ENCODE results near the gene CREB3L1. TPM values are rescaled to one million over a fixed set of nuclear protein-coding genes. Genes with fewer than 3 reads are reported as not detected.

CREB3L1 gene
- total RNA-seq, 2 experiments from 2014 or later, result 0.12 TPM; not detected in 1

GRCh38 chr11:46332093-46332567, 54.7 kb downstream of the CREB3L1 start:
- peak overlapping the region; percentile 69 for H3K4me3 Mint-ChIP-seq
- no peaks in the 10 kb centered on the region for H3K27me3 Mint-ChIP-seq
- peak overlapping the region; percentile 38 for H3K27ac Mint-ChIP-seq
- no peaks in the 10 kb centered on the region for H3K9me3 Mint-ChIP-seq
- no peak for DNase-seq
- no peaks in the 10 kb centered on the region for H3K36me3 Mint-ChIP-seq
- peaks cover 53% of the 10 kb centered on the region for H3K4me1 Mint-ChIP-seq

DNA sequence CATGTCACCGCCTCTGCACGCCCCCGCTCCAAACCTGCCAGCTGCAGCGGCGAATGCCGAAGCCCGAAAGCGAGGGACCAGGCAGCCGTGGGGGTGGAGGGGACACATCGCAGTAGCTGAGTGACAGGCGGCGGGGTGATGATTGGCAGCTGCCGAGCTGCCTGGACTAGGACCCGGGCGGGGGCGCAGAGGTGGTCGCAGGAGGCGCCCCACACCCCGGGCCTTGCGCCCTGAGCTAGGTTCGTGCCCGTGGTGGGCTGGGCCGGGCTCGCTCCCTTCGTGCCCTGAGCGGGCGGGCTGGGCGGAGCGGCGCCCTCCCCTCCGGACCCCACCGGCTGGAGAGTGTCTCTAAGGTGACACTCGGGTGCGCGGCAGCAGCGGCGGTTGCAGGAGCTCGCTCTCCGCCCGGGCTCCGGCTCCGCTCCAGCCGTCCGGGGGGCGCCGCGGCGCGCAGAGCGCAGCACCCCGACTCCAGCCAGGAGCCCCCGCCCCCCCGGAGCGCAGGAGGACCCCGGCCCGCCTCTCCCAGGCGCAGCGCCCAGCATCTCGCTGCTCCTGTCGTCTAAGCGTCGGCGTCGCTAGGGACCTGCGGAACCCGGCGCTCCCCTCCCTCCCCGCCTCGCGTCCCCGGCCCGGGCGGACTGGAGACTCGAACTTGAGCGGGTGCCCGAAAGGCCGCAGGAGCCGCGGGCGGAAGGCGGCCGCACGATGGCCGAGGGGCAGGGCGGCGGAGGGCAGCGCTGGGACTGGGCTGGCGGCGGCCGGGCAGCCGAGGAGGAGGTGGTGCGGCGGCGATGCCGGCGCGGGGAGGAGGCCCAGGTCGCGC, 55.3 kb downstream of the CREB3L1 start:
- Mint-ChIP-seq H3K27ac (peak overlapping the region; percentile 38), H3K27me3 (no peaks in the 10 kb centered on the region), H3K4me3 (peak overlapping the region; percentile 77), H3K9me3 (no peaks in the 10 kb centered on the region), H3K4me1 (peaks cover 54% of the 10 kb centered on the region), H3K36me3 (no peaks in the 10 kb centered on the region)
- DNase-seq, result peak; percentile 65

DNA sequence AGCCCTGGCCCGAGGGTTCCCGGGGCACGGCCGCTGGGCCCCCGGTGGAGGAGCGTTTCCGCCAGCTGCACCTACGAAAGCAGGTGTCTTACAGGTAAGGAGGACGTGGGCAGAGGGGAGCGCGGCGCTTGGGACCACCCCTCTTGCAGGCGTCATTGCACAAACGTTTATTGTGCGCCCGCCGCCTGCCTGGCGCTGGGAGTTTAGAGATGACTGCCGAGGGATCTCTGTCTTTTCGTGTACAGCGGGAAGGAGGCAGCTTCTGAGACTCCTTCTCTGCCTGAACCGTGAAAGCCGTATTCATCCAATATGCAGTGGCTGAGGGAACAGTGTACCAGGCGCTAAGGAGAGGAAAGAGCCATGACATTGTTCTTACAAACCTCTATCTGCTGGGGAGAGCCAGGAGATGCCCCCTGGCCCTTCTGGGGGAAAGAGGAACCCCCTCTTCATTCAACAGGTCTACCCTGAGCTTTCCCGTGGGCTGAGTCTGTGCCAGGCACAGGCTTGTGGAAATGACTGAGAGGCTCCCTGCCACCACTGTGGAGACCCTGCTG, 56.0 kb downstream of the CREB3L1 start:
- Mint-ChIP-seq H3K27me3 (no peaks in the 10 kb centered on the region), H3K4me3 (peak overlapping the region; percentile 77), H3K36me3 (no peaks in the 10 kb centered on the region), H3K9me3 (no peaks in the 10 kb centered on the region), H3K27ac (peak overlapping the region; percentile 42), H3K4me1 (peaks cover 56% of the 10 kb centered on the region)
- no peak for DNase-seq

GRCh38 chr11:46334211-46334610, 56.7 kb downstream of the CREB3L1 start:
- H3K4me3 Mint-ChIP-seq, result no peak overlapping the region
- no peak overlapping the region for H3K27ac Mint-ChIP-seq
- no peaks in the 10 kb centered on the region for H3K9me3 Mint-ChIP-seq
- H3K27me3 Mint-ChIP-seq, result no peaks in the 10 kb centered on the region
- peaks cover 63% of the 10 kb centered on the region for H3K4me1 Mint-ChIP-seq
- H3K36me3 Mint-ChIP-seq, result no peaks in the 10 kb centered on the region
- DNase-seq, result no peak

GRCh38 chr11:46335271-46335670, 57.8 kb downstream of the CREB3L1 start:
- H3K4me3 Mint-ChIP-seq, result no peak overlapping the region
- peaks cover 54% of the 10 kb centered on the region for H3K4me1 Mint-ChIP-seq
- no peaks in the 10 kb centered on the region for H3K9me3 Mint-ChIP-seq
- no peaks in the 10 kb centered on the region for H3K36me3 Mint-ChIP-seq
- DNase-seq, result no peak
- no peaks in the 10 kb centered on the region for H3K27me3 Mint-ChIP-seq
- H3K27ac Mint-ChIP-seq, result no peak overlapping the region

DNA sequence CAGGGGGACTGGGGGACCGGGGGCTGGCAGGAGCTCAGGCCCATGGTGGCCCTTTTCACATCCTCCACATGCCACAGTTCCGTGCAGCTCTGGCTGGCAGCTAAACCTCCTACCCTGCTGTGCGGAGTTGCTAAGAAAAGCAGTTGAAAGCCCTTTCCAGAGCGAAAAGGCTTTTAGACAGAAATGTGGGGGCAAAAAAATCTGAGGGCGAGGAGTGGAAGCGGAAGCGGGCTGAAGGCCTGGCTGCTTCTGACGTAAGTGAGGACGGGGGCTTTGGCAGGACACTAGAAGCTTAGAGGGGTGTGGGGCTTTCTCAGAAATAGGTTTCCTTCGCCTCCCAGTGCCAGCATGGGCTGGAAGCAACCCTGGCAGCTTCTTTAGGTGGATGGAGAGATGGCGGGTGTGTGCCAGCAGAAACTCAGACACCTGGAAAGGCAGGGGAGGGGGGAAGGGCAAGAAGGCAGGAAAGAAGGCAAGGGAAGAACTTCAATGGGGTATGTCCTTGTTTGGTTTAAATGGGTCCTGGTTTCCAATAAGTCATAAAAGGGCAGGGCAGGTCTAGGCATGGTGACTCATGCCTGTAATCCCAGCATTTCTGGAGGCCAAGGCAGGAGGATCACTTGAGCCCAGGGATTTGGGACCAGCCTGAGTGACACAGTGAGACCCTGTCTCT, 58.6 kb downstream of the CREB3L1 start:
- Mint-ChIP-seq H3K4me3 (no peak overlapping the region), H3K36me3 (no peaks in the 10 kb centered on the region), H3K27me3 (no peaks in the 10 kb centered on the region), H3K27ac (no peak overlapping the region), H3K4me1 (peaks cover 47% of the 10 kb centered on the region), H3K9me3 (no peaks in the 10 kb centered on the region)
- DNase-seq, result no peak

- Mint-ChIP-seq H3K36me3 (no peaks in the 10 kb centered on the region), H3K9me3 (no peaks in the 10 kb centered on the region), H3K4me3 (no peak overlapping the region), H3K4me1 (peaks cover 46% of the 10 kb centered on the region), H3K27me3 (no peaks in the 10 kb centered on the region), H3K27ac (no peak overlapping the region)
- no peak for DNase-seq
These were observed 59.2 kb downstream of the CREB3L1 start for GRCh38 chr11:46336563-46337180.

DNA sequence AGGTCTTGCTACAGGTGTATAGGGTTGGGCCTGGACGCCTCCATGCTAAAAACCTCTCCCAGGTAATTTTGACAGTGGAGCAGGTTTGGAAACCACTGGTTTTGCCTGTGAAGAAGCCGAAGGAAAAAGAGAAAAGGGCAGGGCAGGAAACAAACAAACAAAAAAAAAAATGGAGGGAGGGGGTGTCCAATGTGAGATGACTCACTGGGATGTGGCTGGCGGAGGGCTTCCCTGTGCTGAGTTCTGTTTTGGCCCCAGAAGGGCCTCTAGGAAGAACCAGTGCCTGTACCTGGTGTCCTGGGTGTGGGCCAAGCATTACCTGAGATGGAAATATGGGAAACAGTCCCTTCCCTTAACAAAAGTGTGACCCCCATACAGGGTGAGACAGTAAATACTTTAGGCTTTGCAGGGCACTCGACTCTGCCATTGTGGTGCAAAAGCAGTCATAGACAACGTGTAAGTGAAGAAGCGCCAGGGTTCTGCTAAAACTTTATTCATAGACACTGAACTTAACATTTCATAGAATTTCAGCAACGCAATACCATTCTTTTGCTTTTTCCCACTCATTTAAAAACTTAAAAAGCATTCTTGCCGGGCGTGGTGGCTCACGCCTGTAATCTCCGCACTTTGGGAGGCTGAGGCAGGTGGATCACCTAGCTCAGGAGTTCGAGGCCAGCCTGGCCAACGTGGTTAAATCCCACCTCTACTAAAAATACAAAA, 60.3 kb downstream of the CREB3L1 start:
- no peak overlapping the region for H3K27ac Mint-ChIP-seq

GRCh38 chr11:46338636-46338987, 61.1 kb downstream of the CREB3L1 start:
- H3K9me3 Mint-ChIP-seq, result no peaks in the 10 kb centered on the region
- H3K36me3 Mint-ChIP-seq, result no peaks in the 10 kb centered on the region
- no peak for DNase-seq
- peak overlapping the region; percentile 25 for H3K27ac Mint-ChIP-seq
- no peaks in the 10 kb centered on the region for H3K27me3 Mint-ChIP-seq
- H3K4me1 Mint-ChIP-seq, result peaks cover 48% of the 10 kb centered on the region
- H3K4me3 Mint-ChIP-seq, result no peak overlapping the region

More for the DNA sequence above, 60.3 kb downstream of the CREB3L1 start:
- no peak for DNase-seq
- no peaks in the 10 kb centered on the region for H3K27me3 Mint-ChIP-seq
- H3K9me3 Mint-ChIP-seq, result no peaks in the 10 kb centered on the region
- peaks cover 47% of the 10 kb centered on the region for H3K4me1 Mint-ChIP-seq
- H3K4me3 Mint-ChIP-seq, result no peak overlapping the region
- no peaks in the 10 kb centered on the region for H3K36me3 Mint-ChIP-seq

- Mint-ChIP-seq H3K4me3 (no peak overlapping the region), H3K9me3 (no peaks in the 10 kb centered on the region), H3K36me3 (no peaks in the 10 kb centered on the region), H3K27ac (peak overlapping the region; percentile 25), H3K4me1 (peaks cover 44% of the 10 kb centered on the region), H3K27me3 (no peaks in the 10 kb centered on the region)
- no peak for DNase-seq
These were observed 61.7 kb downstream of the CREB3L1 start for GRCh38 chr11:46338988-46339666.

GRCh38 chr11:46339816-46340215, 62.4 kb downstream of the CREB3L1 start:
- H3K4me1 Mint-ChIP-seq, result peaks cover 39% of the 10 kb centered on the region
- H3K4me3 Mint-ChIP-seq, result no peak overlapping the region
- DNase-seq, result no peak
- H3K9me3 Mint-ChIP-seq, result no peaks in the 10 kb centered on the region
- H3K36me3 Mint-ChIP-seq, result no peaks in the 10 kb centered on the region
- no peaks in the 10 kb centered on the region for H3K27me3 Mint-ChIP-seq
- H3K27ac Mint-ChIP-seq, result no peak overlapping the region

- no peaks in the 10 kb centered on the region for H3K9me3 Mint-ChIP-seq
- no peaks in the 10 kb centered on the region for H3K27me3 Mint-ChIP-seq
- peak overlapping the region; percentile 1 for H3K27ac Mint-ChIP-seq
- no peaks in the 10 kb centered on the region for H3K36me3 Mint-ChIP-seq
- peaks cover 46% of the 10 kb centered on the region for H3K4me1 Mint-ChIP-seq
- DNase-seq, result no peak
- no peak overlapping the region for H3K4me3 Mint-ChIP-seq
These were observed 64.0 kb downstream of the CREB3L1 start for GRCh38 chr11:46341454-46341853.

DNA sequence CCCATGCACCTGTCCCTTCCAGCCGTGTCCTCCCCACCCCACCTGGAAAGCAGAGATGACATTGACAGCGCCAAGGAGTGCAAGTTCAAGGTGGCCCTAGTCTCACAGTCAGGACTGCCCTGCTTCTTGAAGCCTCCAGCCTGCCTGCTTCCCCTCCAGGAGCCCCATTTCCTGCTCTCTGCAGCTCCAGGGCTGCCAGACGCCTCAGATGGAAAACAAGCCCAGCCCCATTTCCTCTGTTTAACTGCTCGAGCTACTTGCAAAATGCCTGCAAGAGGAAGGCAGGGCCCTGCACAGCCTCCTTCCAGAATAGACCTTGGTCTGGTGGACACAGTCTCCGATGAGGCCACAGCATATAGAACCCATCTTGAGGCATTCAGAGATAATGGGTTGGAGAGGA, 64.8 kb downstream of the CREB3L1 start:
- Mint-ChIP-seq H3K36me3 (no peaks in the 10 kb centered on the region), H3K4me3 (no peak overlapping the region), H3K27ac (peak overlapping the region; percentile 51), H3K27me3 (no peaks in the 10 kb centered on the region), H3K4me1 (peaks cover 52% of the 10 kb centered on the region), H3K9me3 (no peaks in the 10 kb centered on the region)
- DNase-seq, result no peak

DNA sequence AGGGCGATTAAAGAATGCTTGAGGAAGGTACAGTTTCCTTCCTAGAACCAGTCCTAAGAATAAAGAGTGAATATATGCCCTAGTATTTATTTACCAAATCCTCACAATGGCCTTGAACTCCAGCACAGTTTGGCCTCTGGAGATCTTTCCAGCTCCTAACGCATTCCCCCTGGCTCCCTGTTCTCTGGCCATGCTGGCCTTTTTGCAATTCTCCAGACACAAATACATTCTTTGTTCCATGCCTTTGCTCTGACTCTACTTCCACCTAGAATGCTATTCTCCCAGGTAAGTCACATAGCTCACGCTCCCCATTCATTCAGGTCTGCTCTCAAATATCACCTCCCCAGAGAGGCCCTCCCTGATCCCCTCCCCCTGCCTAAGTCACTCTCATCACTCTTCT, 66.1 kb downstream of the CREB3L1 start:
- Mint-ChIP-seq H3K4me3 (no peak overlapping the region), H3K4me1 (peaks cover 48% of the 10 kb centered on the region), H3K27me3 (no peaks in the 10 kb centered on the region), H3K9me3 (no peaks in the 10 kb centered on the region), H3K27ac (no peak overlapping the region), H3K36me3 (no peaks in the 10 kb centered on the region)
- DNase-seq, result no peak

Measured in activated naive CD8-positive, alpha-beta T cell treated with anti-CD3 and anti-CD28 coated beads for 36 hours (primary cell).